NCI-H2171 treated with DMSO at 0.1 percent for 48 hours (cell line): ENCODE data around the gene ISOC1.

Experiments used
- DNase-seq: peaks from one replicate; lab custom pipeline; 2025; lab: John Stamatoyannopoulos, UW

Gene ISOC1

DNA sequence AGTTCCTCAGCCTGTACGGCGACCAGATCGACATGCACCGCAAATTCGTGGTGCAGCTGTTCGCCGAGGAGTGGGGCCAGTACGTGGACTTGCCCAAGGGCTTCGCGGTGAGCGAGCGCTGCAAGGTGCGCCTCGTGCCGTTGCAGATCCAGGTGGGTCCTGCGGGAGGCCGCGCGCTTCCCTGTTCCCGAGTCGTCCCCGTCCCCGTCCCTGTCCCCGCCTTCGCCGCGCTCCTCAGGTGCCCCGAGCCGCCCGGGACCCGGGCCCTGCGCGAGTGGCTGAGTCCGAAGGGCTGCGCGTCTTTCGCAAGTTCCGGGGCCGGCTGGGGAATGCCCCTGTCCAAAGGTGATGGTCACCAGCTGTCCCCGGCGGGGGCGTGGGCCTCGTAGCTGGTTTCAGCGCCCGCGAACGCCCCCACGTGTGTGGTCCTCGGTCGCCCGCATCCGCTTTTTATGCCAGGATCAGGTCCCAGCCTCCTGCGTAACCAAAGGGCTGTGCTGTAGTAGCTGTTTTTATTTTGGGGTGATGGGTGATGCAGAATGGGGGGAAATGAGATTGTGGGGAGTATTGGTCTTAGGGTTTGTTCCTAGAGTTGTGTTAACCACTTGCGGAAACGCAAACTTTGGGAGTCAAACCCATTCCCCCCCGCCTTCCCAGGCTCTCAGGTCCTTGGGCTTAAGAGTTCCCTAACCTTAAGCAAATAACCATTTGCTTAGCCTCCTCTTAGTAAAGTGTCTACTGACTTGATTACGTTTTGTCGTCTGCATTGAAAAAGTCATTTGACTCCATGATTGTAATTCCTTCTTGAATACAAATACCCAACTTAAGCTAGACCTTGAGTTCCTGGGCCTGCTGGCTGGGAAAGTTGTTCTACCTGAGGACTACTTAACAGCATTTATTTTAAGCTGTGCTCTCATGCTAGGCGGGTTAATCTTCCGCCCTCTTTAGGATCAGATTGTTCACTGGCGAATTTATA is 663 bp downstream of the ISOC1 start:
- DNase-seq: no peak

DNA sequence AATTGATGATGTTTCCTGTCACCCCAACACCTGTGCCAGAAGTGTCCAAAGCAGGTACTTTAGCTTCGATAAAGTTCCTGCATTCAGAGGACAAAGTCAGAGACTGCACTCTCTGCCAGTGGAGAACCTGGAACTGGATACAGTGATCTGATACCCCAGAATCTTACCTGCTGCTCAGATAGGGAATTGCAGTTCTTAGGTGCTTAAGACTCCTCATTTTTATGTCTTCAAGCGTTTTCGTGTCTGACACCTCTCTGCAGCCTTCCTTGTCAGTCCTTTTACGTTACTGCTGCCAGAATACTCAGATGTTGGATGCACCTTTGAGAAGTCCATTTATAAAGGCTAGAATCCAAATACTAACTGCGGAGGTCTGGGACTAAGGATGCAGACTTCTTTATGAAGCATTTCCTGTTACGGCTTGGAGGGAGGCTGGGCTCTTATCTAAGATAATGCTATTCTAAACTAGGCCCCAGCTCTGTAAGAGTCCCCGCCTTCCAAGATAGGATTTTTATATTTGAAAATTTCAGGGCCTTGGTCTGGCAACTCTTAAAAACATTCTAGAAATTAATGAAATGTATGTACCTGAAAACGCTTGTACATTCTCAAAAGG is 1.9 kb downstream of the ISOC1 start:
- DNase-seq: no peak

DNA sequence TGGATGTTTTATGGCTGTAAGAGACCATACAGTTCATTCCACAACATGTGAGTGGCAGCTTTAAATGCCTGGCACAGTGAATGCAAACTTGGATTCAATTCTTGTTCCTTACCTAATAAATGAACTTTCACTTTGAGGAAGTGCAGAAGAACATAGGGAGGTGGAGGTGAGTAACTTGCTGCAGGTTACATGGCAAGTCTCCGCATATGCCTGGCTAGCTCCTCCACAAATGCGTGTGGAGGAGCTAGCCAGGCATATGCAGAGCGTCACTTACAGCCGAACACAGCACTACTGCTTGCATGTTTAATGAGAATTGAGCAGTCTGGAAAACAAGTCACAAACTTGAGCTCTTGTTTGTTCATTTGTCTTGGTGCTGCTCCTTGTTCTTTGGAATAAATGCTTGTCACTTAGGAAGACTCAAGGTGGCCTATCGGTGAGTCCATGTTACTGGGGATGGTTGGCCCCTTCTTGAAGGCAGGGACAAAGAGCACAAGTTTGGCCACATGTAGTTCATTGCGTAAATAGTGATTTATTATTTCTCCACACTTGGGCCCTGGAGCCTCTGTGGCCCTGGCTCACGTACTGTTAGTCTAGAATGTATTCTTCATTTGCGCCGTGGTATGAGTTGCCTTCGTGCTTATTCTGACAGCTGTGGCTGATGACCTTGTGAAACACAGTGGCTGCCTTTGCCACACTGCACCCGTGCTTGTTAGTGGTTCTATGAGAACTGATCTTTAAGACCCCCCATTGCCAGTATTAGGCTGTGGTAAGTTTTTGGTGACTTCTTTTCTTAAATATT is 3.1 kb downstream of the ISOC1 start:
- DNase-seq: no peak

DNA sequence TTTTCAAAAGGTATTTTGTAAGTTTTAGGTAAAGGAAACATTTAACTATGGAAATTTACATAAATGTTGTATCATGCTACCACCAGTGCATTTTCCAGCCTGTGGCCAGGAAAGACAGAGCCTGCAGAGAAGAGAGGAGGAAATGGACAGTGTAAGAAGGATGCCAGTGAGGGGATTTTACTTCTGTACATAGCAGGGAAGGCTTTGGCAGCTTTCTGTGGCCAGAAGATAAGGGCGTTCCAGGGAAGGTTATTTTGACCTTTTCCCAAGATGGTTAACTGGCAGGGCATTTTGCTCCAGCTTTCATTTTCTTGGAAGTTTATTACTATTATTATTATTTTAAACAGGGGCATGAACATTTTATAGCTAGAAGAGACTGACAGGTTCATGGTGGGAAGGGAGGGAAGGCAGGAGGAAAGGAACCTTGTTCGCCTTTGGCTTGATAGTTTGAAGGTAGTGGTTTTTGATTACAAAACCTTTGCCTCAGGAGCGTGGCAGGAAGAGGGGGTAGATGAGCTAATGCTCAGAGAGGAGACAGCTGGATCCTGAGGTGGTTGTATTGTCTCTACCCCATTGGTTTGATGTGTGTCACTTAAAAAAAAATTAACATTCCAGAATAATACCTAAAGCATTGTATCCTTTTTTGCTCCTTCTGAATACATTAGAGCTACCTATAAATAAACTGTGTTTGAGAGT is 4.1 kb downstream of the ISOC1 start:
- DNase-seq: no peak

DNA sequence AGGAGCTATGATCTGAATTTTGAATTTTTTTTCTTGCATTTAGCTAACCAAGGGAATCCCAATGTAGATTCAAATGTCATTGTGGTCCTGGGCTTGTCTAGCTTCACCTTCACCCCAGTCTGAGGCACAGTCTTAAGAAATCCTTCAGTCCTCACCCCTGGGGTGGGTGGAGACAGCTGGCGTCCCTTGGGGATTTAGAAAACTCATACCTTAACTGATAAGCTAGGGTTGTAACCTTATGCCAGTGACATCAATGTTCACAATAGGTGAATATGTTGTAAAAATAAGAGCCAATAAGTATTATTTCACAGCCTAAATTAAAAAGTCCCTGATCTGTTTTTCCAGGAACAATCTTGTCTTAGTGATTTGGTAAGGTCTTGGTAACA is 4.6 kb downstream of the ISOC1 start:
- DNase-seq: no peak

DNA sequence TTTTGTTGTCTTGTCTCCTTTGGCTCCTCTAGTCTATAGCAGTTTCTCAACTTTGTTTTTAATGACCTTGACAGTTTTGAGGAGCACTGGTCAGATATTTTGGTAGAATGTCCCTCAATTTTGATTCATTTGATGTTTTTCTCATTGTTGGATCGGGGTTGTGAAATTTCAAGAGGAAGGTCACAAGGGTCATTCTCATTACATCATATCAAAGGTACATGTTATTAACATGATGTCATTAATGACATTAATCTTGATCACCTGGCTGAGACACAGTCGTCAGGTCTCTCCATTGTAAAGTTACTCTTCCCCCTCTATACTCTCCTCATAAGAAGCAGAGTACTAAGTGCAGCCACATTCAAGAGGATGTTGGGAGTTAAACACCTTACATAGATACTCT is 7.2 kb downstream of the ISOC1 start:
- DNase-seq: no peak

DNA sequence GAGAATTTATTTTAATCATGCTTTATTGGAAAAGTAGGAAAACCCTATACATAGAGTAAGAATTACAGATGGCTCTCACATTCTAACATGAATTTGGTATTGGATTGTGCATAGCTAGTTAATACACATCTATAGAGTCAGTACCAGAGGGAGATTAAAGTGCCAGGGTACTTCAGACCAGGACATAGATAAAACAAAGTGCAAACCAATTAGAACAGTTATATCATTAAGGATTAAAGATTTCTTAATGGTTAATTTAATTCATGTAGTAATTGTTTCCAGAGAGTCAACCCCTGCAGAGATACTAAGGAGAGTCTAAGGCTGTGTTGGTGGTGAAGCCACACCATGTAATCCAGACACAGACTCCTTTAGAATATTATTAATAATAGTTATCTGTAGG is 8.8 kb downstream of the ISOC1 start:
- DNase-seq: no peak

DNA sequence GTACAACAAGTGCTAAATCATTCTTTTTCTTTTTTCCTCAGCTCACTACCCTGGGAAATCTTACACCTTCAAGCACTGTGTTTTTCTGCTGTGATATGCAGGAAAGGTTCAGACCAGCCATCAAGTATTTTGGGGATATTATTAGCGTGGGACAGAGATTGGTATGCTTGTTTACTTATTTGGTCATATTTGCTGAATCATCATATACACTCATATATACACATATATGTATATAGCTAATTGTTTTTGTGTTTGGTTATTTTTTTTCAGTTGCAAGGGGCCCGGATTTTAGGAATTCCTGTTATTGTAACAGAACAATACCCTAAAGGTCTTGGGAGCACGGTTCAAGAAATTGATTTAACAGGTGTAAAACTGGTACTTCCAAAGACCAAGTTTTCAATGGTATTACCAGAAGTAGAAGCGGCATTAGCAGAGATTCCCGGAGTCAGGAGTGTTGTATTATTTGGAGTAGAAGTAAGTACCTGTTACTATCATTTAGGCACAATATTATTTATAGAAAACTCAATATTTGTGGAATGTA is 10.4 kb downstream of the ISOC1 start:
- DNase-seq: no peak

DNA sequence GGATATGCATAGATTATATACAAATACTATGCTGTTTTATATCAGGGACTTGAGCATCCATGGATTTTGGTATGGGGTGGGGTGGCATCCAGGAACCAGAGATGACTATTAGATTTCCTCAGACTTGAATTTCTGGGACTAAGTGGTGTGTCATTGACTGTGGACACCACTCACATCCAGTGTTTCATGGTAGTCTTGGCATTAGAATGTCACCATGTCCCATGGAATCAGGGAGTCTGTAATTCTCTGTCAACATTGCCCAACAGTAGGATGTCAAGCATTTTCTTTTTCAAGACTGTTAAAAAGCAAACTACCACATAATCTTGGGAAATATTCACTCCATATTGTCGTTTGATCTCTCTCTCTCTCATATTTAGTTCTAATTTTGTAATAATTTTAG is 13.1 kb downstream of the ISOC1 start:
- DNase-seq: no peak

DNA sequence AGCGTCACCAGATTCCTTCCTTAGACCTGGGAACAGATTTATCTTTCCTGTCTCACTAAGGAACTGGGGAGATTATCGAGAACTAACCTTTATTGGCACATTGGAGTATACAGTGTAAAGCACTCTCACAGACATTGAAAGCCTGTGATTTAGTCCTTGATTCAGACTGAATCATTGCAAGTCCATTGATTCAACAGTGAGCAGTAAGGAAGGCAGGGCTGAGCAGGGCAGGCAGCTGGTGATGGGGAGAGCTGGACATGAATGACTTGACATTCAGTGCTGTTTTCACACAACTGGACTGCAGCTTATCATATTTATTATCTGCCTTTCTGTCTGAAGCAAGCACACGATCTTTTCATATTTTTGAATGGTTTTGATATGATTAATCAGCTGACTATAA is 16.2 kb downstream of the ISOC1 start:
- DNase-seq: no peak

DNA sequence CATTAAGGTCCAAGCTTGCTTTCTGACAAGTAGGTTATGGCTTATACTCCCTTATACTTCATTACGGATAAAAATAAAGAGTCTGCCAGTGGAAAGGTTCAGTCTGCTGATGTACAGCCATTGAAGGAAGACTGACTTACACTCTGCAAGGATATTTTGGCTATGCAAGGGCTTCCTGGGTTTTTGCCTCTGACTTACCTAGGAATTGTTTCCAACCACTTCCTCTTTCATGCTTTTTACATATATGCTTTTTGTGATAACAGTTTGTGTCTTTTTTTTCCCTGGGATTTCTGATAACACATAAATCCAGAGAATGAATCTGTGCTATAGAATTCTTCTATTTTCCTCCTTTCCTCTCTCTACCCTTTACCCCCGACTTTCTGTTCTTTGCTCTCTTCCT is 16.8 kb downstream of the ISOC1 start:
- no peak for DNase-seq

DNA sequence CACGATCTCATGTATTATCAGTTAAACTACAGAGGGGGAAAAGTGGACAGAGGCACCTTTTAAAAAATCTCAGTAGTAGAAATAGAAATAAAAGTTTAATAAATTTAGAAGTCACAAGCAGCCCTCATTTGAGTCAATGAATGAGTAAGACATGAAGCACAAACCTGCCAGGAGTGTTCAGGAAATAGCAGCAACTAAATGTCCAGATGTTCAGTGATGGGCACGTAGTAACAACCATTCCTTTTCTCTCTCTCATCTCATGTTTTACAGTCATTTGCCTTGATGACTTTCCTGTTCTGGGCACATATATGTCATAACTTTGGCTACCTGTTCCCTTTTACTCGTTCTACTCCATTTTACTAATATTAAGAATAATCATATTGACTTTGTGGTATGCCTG is 17.7 kb downstream of the ISOC1 start:
- DNase-seq: no peak

DNA sequence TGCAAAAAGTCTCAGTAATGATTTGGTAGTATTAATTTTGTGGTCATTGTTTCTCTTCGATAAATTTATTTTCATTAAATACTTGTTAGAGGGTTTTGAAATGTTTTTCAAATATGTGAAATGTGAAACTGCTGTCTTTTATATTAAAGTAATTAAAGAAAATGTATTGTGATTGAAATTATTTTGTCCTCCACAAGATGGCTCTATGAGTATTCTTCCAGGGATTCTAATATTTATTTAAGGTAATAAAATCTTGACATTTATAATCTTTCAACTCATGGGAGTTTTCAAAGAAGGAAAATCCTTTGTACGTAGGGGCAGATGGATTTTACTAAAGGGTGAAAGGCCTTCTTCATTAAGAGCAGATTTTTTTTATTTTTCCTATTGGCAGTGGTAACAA is 19.3 kb downstream of the ISOC1 start:
- DNase-seq: no peak

DNA sequence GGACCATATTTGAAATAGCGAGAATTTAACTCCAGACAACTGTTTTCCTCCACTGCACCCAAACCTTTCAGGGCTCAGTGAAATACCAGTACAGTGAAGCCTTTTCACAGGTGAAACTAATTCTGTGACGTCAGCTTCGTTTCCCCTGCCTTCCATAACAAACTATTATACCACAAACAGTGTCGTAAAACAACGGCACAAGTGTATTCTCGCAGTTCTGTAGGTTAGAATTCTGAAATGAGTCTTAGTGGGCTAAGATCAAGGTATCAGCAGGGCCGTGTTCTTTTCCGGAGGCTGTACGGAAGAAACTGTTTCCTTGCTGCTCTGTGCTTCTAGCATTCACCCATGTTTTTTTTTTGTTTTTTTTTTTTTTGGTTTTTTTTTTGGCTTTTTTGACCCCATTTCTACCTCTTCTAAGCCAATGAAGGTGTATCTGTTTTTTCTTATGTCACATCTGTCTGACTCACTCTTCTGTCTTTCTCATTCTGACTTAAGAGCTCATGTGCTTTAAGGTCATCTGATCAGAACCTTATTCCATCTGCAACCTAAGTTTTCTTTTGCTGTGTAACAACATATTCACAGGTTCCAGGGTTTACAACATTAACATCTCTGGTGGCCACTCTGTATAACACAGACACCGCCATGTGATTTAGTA is 20.1 kb downstream of the ISOC1 start:
- no peak for DNase-seq

DNA sequence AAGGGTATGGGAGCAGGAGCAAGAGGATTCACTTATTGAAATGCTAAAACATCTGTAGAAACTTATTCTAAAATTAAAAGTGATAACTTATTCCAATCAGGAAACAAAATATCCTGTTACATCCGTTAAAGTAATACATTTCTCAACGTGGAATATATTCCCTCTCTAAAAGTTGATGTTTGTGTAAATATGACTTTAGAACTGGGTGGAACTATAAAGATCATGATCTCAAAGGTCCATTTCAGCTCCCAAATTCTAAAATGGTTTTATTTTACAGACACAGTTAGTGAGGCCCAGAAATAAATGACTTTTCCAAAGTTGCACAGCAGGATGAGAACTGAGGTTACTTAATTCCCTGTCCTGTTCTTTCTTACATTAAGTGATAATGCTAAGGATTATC is 21.1 kb downstream of the ISOC1 start:
- DNase-seq: no peak

DNA sequence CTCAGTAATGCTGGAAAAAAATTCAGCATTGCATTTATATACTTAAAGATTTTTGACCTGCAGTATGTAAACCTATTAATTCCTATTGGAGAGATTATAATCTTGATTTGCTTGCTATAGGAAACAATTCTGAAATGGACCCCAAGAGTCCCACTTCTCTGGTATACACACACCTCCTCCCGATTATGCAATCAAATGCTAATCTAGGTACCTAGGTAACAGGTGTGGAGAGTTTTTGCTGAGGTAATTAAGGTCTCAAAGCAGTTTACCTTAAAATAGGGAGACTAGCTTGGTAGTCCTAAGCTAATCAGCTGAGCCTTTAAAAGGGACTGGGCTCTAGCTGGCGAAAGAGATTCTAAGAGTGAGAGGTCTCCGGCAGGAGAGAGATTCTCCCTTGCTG is 22.2 kb downstream of the ISOC1 start:
- no peak for DNase-seq

DNA sequence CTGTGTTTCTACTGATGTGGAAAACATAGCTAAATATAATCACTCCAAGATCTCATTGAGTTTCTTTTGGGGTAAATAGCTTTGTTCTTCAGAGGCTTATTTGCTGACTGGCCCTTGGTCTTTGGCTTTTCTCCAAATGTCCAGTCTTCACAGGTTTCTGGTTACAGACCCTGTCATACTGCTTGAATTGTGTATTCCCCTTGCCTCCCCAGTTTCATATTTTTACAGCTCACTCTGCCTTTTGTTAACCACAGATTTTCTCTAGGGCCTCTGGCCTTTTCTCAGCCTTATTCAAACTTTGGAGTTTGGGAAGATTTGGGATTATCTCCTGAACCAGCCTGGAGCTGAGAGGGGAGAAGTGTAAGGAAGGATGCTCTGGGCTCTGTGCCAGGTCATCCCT is 23.9 kb downstream of the ISOC1 start:
- no peak for DNase-seq

DNA sequence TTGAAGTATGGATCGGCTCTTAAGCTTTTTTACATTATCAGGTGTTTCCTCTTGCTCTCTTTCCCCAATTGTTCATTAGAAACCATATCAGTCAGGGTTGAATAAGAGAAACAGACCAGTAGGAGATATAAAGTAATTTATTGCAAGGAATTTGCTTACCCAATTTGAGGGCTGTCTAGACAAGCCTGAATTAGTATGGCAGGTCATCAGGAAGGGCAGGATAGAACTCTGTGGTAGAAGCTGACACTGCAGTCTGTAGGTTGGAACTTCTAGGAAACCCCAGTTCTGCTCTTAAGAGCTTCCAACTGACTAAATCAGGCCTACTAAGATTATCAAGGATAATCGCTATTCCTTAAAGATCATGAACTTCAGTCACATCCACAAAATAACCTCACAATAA is 24.3 kb downstream of the ISOC1 start:
- no peak for DNase-seq

DNA sequence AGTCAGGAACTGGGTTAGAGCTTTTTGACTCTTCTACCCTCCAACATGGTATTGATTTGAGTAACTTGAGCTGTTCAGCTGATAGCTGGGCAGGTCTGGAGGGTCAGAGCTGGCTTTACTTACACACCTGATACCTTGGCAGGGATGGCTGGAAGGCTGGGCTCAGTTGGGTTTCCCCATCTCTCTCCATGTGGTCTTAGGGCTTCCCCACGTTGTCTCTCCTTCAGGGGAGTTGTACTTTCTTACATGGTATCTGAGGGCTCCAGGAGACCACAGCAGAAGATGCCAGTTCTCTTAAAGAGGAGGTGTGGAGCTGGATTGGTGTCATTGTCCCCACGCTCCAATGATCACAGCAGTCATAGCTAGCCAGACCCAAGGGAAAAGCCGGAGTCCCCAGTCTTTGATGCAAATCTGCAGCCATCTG is 25.6 kb downstream of the ISOC1 start:
- DNase-seq: no peak

DNA sequence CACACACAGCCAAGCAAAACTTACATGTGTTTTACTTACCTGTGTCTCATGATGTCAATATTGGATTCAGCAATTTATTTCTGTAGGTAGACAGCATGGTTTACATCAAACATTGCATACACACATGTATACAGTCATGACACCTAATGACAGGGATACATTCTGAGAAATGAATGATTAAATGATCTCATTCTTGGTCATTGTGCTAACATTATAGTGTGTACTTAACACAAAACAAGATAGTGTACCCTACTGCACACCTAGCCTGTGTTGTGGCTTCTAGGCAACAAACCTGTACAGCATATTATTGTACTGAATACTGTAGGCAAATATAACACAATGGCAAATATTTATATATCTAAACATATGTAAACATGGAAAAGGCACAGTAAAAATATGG is 28.0 kb downstream of the ISOC1 start:
- no peak for DNase-seq

DNA sequence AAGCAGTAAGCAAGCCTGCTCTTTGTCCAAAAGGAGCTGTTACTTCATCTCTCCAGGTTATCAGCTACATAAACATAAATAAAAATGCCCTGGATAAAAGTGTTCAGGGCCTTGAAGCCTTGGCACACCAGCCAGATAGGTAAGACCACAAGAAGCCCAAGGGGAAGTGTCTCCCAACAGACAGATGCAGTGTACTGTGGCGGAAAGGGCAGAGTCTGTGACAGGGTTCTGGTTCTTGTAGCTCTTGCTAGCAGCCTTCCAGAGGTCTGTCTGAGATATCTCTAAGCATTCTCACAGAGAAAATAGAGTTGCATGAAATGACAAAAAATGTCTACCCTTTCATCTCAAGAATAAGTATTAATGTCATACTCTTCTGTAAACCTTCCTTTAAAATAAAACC is 30.1 kb downstream of the ISOC1 start:
- no peak for DNase-seq
